K562 (cell line): ENCODE data around the gene JAKMIP1. TPM values are rescaled to one million over a fixed set of nuclear protein-coding genes. Genes with fewer than 3 reads are reported as not detected.

Experiments used
- ATAC-seq: fragments of 200-7000 bp; cut with Tn5 transposase; 3 replicates; pipeline ENCODE4 v1.9.1; 2020; ENCODE audit warnings: moderate library complexity
- BruUV-seq: library from RNA; stranded (reverse); fragments of 400-500 nt; replicated peaks from 2 replicates; lab custom pipeline; 2021; lab: Mats Ljungman, UMichigan
- CTCF ChIA-PET: fragments of 300-600 bp; formaldehyde crosslinking; extraction: SDS; loops from one replicate; lab custom pipeline; 2021; ENCODE audit warnings: low intra/inter-chr PET ratio; lab: Yijun Ruan, JAX
- POLR2A ChIA-PET: fragments of 300-600, 350-650 bp; sonication (Branson Sonifier 250); formaldehyde crosslinking; extraction: SDS; loops from one replicate; lab custom pipeline; 2021; ENCODE audit warnings: antibody characterized with exemption, inconsistent platforms; lab: Yijun Ruan, JAX
- DNase-seq, 4 experiments: peaks; one replicate each; pipeline versions ENCODE4 v3.0.0 to v3.0.0-alpha.2; 2011 to 2018; ENCODE audit warnings: low spot score in 3 of 4, mixed read lengths in 3 of 4; ENCODE audit errors: extremely low read depth in 1 of 4
- FAIRE-seq: peaks from 2 replicates; lab custom pipeline; 2011; peaks lifted over from hg19 to GRCh38; lab: Jason Lieb, UNC
- H2AFZ ChIP-seq: 2 replicates; pipeline ENCODE4 v1.6.0; 2011; ENCODE audit warnings: low read depth, low read length, control low read depth, inconsistent platforms
- H3K27ac ChIP-seq: fragments of 200-600 bp; 3 replicates; pipeline ENCODE4 v1.8.0; 2011; ENCODE audit warnings: low read depth, mild to moderate bottlenecking, control low read depth, inconsistent platforms, low read length, moderate library complexity, mixed read lengths; ENCODE audit errors: extremely low read depth
- H3K27me3 ChIP-seq, 2 experiments: fragments of 300-600 bp in 1 of 2; 2 replicates in 1 of 2; 3 replicates in 1 of 2; pipeline versions ENCODE4 v1.6.0 to v1.8.0; 2011; ENCODE audit warnings: inconsistent platforms in 2 of 2, low read length in 2 of 2, mild to moderate bottlenecking in 1 of 2, mixed read lengths in 1 of 2, moderate library complexity in 1 of 2; ENCODE audit not compliant: control insufficient read depth in 2 of 2, insufficient read depth in 2 of 2
- H3K36me3 ChIP-seq: fragments of 300-600 bp; 3 replicates; pipeline ENCODE4 v1.8.0; 2011; ENCODE audit warnings: mild to moderate bottlenecking, low read length, inconsistent platforms; ENCODE audit not compliant: control insufficient read depth, insufficient read depth
- H3K4me1 ChIP-seq, 2 experiments: fragments of 200-600 bp in 1 of 2; replicated peaks in 1 of 2; 2 replicates in 1 of 2; 3 replicates in 1 of 2; pipeline versions ENCODE4 v1.5.1 to v1.8.0; 2011; ENCODE audit warnings: inconsistent platforms in 2 of 2, low read length in 2 of 2, mild to moderate bottlenecking in 1 of 2, mixed read lengths in 1 of 2, moderate library complexity in 1 of 2; ENCODE audit not compliant: control insufficient read depth in 2 of 2, insufficient read depth in 2 of 2
- H3K4me2 ChIP-seq: 2 replicates; pipeline ENCODE4 v1.6.1; 2011; ENCODE audit warnings: low read length, control low read depth, inconsistent platforms, mixed read lengths; ENCODE audit not compliant: insufficient read depth
- H3K4me3 ChIP-seq: fragments of 200-600 bp; sonication (generic), shearing (Covaris generic); 2 replicates; pipeline ENCODE4 v1.5.1; 2016; ENCODE audit warnings: control low read depth, inconsistent platforms
- H3K79me2 ChIP-seq: fragments of 200-600 bp; 3 replicates; pipeline ENCODE4 v1.8.0; 2011; ENCODE audit warnings: low read length, inconsistent platforms; ENCODE audit not compliant: control insufficient read depth, insufficient read depth
- H3K9ac ChIP-seq, 2 experiments: 2 replicates each; pipeline versions ENCODE4 v1.6.0 to v1.6.1; 2011; ENCODE audit warnings: low read depth in 2 of 2, low read length in 2 of 2, control low read depth in 1 of 2, inconsistent platforms in 1 of 2, mild to moderate bottlenecking in 1 of 2, mixed read lengths in 1 of 2; ENCODE audit not compliant: insufficient read depth in 1 of 2
- H3K9me1 ChIP-seq: one replicate; pipeline ENCODE4 v1.6.0; 2011; ENCODE audit warnings: inconsistent platforms, mild to moderate bottlenecking, low read length, moderate library complexity; ENCODE audit not compliant: control insufficient read depth, insufficient read depth
- H3K9me3 ChIP-seq: replicated peaks from 2 replicates; pipeline ENCODE4 v1.5.1; 2011; ENCODE audit warnings: low read depth, low read length, inconsistent platforms; ENCODE audit not compliant: control insufficient read depth, insufficient read depth
- H4K20me1 ChIP-seq: replicated peaks from 2 replicates; pipeline ENCODE4 v1.6.1; 2011; ENCODE audit warnings: low read length, inconsistent platforms, mixed read lengths; ENCODE audit not compliant: control insufficient read depth, insufficient read depth
- FOXJ2 ChIP-seq: fragments of 200-800 bp; sonication (Bioruptor generic); IDR thresholded peaks from 2 replicates; pipeline ENCODE4 v1.6.1; 2016; ENCODE audit warnings: missing genetic modification characterization, missing compliant biosample characterization
- GATAD2B ChIP-seq: fragments of 450-650 bp; IDR thresholded peaks from 2 replicates; pipeline ENCODE4 v1.6.1; 2017; ENCODE audit warnings: mild to moderate bottlenecking, borderline replicate concordance
- HNRNPH1 ChIP-seq: fragments of 200-400 bp; formaldehyde crosslinking; optimal IDR thresholded peaks from 2 replicates; pipeline ENCODE3; 2017; ENCODE audit warnings: low read depth, mild to moderate bottlenecking, low read length, moderate library complexity
- MCM5 ChIP-seq: fragments of 450-650 bp; IDR thresholded peaks from 2 replicates; pipeline ENCODE4 v1.6.1; 2016; ENCODE audit warnings: low read depth
- MTA1 ChIP-seq: fragments of 450-650 bp; IDR thresholded peaks from 2 replicates; pipeline ENCODE4 v1.6.1; 2017; ENCODE audit warnings: borderline replicate concordance
- NFIC ChIP-seq: fragments of 450-650 bp; IDR thresholded peaks from 2 replicates; pipeline ENCODE4 v1.6.1; 2017; ENCODE audit warnings: mild to moderate bottlenecking, inconsistent platforms
- STAT5B ChIP-seq: fragments of 250-450 bp; sonication (Bioruptor Pico); IDR thresholded peaks from 2 replicates; pipeline ENCODE4 v1.8.0; 2021; ENCODE audit warnings: mild to moderate bottlenecking, inconsistent platforms
- ZNF133 ChIP-seq: fragments of 250-450 bp; sonication (Bioruptor Pico); IDR thresholded peaks from 2 replicates; pipeline ENCODE4 v1.4.0; 2020; ENCODE audit warnings: mild to moderate bottlenecking
- WGBS: fragments of 100-300 bp; shearing (Covaris generic); methylation state at CpG from one replicate; pipeline ENCODE4 v1.1.6; 2016; ENCODE audit warnings: low coverage, mixed read lengths; ENCODE audit not compliant: insufficient coverage; ENCODE audit errors: missing lambda C conversion rate; 5-methylcytosine and 5-hydroxymethylcytosine counted together
- in situ Hi-C: fragments of 300-500 bp; cut with MboI; formaldehyde crosslinking; loops from 4 replicates; pipeline ENCODE4 v1.15.0; 2018; ENCODE audit warnings: inconsistent platforms, mixed read lengths
- intact Hi-C: fragments of 100-400 bp; cut with micrococcal nuclease; formaldehyde crosslinking; loops from 2 replicates; pipeline ENCODE4 v1.14.2; 2022
- polyA plus RNA-seq, 8 experiments: library from polyadenylated mRNA; depleted of rRNA in 4 of 8; stranded (reverse) in 5 of 8; unstranded in 3 of 8; fragments of >200 nt; fragmentation: Nextera tagmentation in 2 of 8; fragmentation: Illumina TruSeq in 1 of 8; extraction: Ambion mirVana in 2 of 8; extraction: Trizol in 1 of 8; gene quantifications; 2 replicates each; pipeline versions ENCODE4 v1.2.1 to v1.2.3, GENCODE V29; 2011 to 2014; ENCODE audit warnings: inconsistent platforms in 1 of 8, missing spikeins in 1 of 8
- total RNA-seq, 7 experiments: library from RNA; depleted of rRNA in 6 of 7; stranded (reverse); fragments of >200 nt in 6 of 7; fragmentation: Illumina TruSeq in 2 of 7; extraction: Trizol in 2 of 7; gene quantifications; 2 replicates each; pipeline versions ENCODE4 v1.2.1 to v1.2.3, GENCODE V29; 2011 to 2021; ENCODE audit warnings: low replicate concordance in 1 of 7
- TF ChIP-seq, protein P1 (sequence below): fragments of 250-450 bp; sonication (Bioruptor Pico); IDR thresholded peaks from 2 replicates; pipeline ENCODE4 v1.4.0; 2020; ENCODE audit warnings: mild to moderate bottlenecking, moderate library complexity
- TF ChIP-seq, protein P2 (sequence below): sonication (generic); formaldehyde crosslinking; IDR thresholded peaks from 2 replicates; pipeline ENCODE4 v1.8.0; 2022; ENCODE audit warnings: mild to moderate bottlenecking, missing genetic modification reagents

Gene JAKMIP1
- total and polyA plus RNA-seq, 9 of the 15 experiments (the other 6 are each of a cell fraction or from before 2014, with no cell fraction given) = not detected

DNA sequence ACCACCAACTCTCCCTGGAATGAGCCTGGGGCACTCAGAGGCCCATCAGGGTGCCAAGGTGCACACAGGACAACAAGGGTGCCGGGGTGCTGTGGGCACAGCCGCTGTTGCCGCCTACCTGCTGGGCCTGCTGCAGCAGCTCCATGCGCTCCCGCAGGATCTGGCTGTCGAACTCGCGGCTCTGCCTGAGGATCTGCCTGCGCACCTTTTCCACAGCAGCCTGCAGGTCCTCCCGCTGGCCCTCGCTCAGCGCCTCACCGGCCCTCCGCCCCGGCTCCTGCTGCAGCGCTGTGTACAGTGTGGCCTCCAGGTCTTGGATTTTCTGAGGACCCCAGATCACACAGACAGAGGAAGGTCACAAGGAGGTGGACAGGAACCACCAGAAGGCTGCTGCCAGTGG, 164.6 kb downstream of the JAKMIP1 start:
- ATAC-seq = no peak
- WGBS = under 1% methylated on average over 16 of the region's 16 CpGs
- POLR2A ChIA-PET = no interaction called here
- no peaks in the 10 kb centered on the region for H3K79me2 ChIP-seq
- BruUV-seq = no TSS peak
- TF ChIP-seq HNRNPH1 (no peak), MCM5 (no peak), GATAD2B (no peak), NFIC (no peak), FOXJ2 (tag) (no peak), ZNF133 (no peak), STAT5B (CRISPR knock-in tag) (no peak), MTA1 (no peak)
- TF ChIP-seq, protein P1, sequence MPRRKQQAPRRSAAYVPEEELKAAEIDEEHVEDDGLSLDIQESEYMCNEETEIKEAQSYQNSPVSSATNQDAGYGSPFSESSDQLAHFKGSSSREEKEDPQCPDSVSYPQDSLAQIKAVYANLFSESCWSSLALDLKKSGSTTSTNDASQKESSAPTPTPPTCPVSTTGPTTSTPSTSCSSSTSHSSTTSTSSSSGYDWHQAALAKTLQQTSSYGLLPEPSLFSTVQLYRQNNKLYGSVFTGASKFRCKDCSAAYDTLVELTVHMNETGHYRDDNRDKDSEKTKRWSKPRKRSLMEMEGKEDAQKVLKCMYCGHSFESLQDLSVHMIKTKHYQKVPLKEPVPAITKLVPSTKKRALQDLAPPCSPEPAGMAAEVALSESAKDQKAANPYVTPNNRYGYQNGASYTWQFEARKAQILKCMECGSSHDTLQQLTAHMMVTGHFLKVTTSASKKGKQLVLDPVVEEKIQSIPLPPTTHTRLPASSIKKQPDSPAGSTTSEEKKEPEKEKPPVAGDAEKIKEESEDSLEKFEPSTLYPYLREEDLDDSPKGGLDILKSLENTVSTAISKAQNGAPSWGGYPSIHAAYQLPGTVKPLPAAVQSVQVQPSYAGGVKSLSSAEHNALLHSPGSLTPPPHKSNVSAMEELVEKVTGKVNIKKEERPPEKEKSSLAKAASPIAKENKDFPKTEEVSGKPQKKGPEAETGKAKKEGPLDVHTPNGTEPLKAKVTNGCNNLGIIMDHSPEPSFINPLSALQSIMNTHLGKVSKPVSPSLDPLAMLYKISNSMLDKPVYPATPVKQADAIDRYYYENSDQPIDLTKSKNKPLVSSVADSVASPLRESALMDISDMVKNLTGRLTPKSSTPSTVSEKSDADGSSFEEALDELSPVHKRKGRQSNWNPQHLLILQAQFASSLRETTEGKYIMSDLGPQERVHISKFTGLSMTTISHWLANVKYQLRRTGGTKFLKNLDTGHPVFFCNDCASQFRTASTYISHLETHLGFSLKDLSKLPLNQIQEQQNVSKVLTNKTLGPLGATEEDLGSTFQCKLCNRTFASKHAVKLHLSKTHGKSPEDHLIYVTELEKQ = no peak
- TF ChIP-seq, protein P2, sequence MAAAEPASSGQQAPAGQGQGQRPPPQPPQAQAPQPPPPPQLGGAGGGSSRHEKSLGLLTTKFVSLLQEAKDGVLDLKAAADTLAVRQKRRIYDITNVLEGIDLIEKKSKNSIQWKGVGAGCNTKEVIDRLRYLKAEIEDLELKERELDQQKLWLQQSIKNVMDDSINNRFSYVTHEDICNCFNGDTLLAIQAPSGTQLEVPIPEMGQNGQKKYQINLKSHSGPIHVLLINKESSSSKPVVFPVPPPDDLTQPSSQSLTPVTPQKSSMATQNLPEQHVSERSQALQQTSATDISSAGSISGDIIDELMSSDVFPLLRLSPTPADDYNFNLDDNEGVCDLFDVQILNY (CRISPR knock-in tag) = no peak
- TF ChIP-seq, all 486 proteins: peak for 0
- Histone ChIP-seq H3K27me3 (peaks cover 0 to 35% of the 10 kb centered on the region in 2 experiments; a peak in 4 of 5 replicates), H3K9me1 (no peaks in the 10 kb centered on the region), H3K9ac (no peak overlapping the region), H3K4me1 (no peaks in the 10 kb centered on the region), H3K36me3 (no peaks in the 10 kb centered on the region), H3K4me2 (no peak overlapping the region), H4K20me1 (peaks cover 4% of the 10 kb centered on the region; the same call in 1 of the 2 replicates), H2AFZ (no peak overlapping the region), H3K27ac (no peak overlapping the region), H3K4me3 (no peak overlapping the region), H3K9me3 (no peaks in the 10 kb centered on the region)
- intact Hi-C loops (no loop called here), in situ Hi-C loops (no loop called here)
- FAIRE-seq = no peak
- CTCF ChIA-PET = no interaction called here
- no peak for DNase-seq
